BJ (cell line): Measurements from ENCODE around the gene RPS26. TPM values are rescaled to one million over a fixed set of nuclear protein-coding genes. Genes with fewer than 3 reads are reported as not detected.
"Not testable (repeated sequence)": the region's sequence is repeated elsewhere in the genome, so short reads cannot be mapped to it uniquely, and the experiment has no call there.

Experiments used
- CTCF ChIA-PET: fragments of 350-600 bp; formaldehyde crosslinking; extraction: SDS; loops from one replicate; lab custom pipeline; 2021; ENCODE audit warnings: antibody characterized with exemption, inconsistent platforms; lab: Yijun Ruan, JAX
- POLR2A ChIA-PET: fragments of 300-600 bp; sonication (Branson Sonifier 250); formaldehyde crosslinking; extraction: SDS; loops from one replicate; lab custom pipeline; 2021; ENCODE audit warnings: antibody characterized with exemption; lab: Charles Lee
- DNase-seq: peaks from one replicate; pipeline ENCODE4 v3.0.0-alpha.2; 2011; ENCODE audit warnings: low read depth
- H3K27me3 ChIP-seq: 2 replicates; pipeline ENCODE4 v1.6.0; 2011; ENCODE audit warnings: low read length; ENCODE audit not compliant: control insufficient read depth, insufficient read depth
- H3K36me3 ChIP-seq: 2 replicates; pipeline ENCODE4 v1.5.1; 2011; ENCODE audit warnings: low read length; ENCODE audit not compliant: control insufficient read depth, insufficient read depth
- H3K4me3 ChIP-seq: 2 replicates; pipeline ENCODE4 v1.5.1; 2011; ENCODE audit warnings: low read depth, mild to moderate bottlenecking, control low read depth, low read length
- CTCF ChIP-seq: IDR thresholded peaks from 2 replicates; pipeline ENCODE4 v1.5.1; 2011; ENCODE audit warnings: low read depth, mild to moderate bottlenecking, control low read depth, inconsistent platforms, low read length, moderate library complexity; ENCODE audit not compliant: insufficient read depth
- polyA plus RNA-seq: library from polyadenylated mRNA; depleted of rRNA; stranded (reverse); fragments of >200 nt; gene quantifications from 2 replicates; pipeline ENCODE4 v1.2.3, GENCODE V29; 2011

RPS26 gene
- polyA plus RNA-seq, 1 experiment, result 635 TPM

DNA sequence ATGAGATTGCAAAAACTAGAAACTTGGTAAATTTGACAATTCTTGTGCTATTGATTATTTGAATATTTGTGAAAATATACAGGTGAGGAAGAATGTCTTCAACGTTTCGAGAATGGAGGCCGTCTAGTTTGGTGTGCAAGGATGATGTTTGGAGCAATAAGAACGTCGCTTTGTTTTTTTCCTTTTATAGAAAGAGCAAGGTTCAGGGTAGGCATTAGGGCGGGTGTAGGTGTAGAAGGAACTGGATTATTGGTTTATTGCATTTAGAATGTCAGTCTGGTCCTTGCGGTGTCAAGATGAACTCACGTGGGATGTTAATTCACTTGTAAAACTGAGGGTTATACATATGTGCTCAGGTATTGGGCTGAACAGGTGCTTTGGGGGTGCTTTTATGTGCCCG is 1.1 kb downstream of the RPS26 start:
- ChIA-PET POLR2A (no interaction called here), CTCF (no interaction called here)
- no peak for TF ChIP-seq CTCF
- no peaks in the 10 kb centered on the region for H3K27me3 ChIP-seq
- DNase-seq, result no peak
- H3K36me3 ChIP-seq, result peaks cover 6% of the 10 kb centered on the region
- H3K4me3 ChIP-seq, result peak overlapping the region; percentile 81

DNA sequence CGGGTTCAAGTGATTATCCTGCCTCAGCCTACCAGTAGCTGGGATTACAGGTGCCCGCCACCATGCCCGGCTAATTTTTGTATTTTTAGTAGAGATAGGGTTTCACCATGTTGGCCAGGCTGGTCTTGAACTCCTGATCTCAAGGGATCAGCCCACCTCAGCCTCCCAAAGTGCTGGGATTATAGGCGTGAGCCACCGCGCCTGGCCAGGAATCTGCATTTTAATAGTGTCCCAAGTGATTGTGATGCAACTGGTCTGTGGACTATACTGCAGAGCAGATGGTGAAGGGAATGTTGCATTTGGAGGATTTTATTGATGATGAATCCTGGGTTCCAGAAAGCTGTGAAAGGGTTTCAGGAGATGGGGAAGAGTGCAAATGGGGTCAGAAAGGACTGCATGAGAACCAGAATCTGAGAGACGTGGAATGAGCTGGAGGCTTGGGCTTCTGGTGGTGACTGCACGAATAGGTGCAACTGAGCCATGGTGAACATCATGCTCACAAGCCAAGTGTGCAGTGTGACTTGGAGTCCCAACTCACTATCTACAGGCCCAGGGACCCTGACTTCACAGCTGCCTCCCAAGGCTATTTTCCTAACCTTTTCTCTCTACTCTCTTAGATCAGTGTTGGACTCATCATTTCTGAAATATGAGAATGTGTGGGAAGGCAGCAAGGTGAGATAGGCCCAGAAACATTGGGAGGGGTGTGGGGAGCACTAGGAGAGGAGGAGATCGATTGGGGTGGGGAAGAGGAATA is 4.5 kb downstream of the RPS26 start:
- TF ChIP-seq CTCF, result no peak
- ChIA-PET CTCF (interaction anchor here (0.7 to 4.3 kb wide), 14 partner anchors 14 to 309 kb away, joined by 3 to 19 read pairs (median 4); partner anchors contain the start of genes ERBB3, PA2G4 and SUOX), POLR2A (interaction anchor here (0.5 kb wide), 1 partner anchor 112 kb away, joined by 3 read pairs; the partner anchor contains the start of gene MYL6)
- Histone ChIP-seq H3K36me3 (peaks cover 6% of the 10 kb centered on the region), H3K27me3 (no peaks in the 10 kb centered on the region), H3K4me3 (no peak overlapping the region)
- no peak for DNase-seq

GRCh38 chr12:56053407-56053893 is 11.7 kb downstream of the RPS26 start:
- DNase-seq, result no peak
- CTCF ChIA-PET, result no interaction called here
- POLR2A ChIA-PET, result no interaction called here
- H3K27me3 ChIP-seq, result no peaks in the 10 kb centered on the region
- H3K36me3 ChIP-seq, result no peaks in the 10 kb centered on the region
- no peak overlapping the region for H3K4me3 ChIP-seq
- TF ChIP-seq CTCF, result no peak

DNA sequence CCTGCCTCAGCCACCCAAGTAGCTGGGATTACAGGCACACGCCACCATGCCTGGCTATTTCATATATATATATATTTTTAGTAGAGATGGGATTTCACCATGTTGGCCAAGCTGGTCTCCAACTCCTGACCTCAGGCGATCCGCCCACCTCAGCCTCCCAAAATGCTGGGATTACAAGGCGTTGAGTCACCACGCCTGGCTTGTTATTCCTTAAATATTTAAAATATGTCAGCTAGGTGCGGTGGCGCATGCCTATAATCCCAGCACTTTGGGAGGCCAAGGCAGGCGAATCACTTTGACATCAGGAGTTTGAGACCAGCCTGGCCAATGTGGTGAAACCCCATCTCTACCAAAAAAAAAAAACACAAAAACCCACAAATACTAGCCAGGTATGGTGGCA is 18.2 kb downstream of the RPS26 start:
- H3K27me3 ChIP-seq, DNase-seq, H3K4me3 ChIP-seq, H3K36me3 ChIP-seq, POLR2A ChIA-PET: not testable (repeated sequence)
- CTCF ChIA-PET, result interaction anchor here (0.6 kb wide), 1 partner anchor 59 kb away, joined by 3 read pairs; no protein-coding TSS in a partner anchor

- H3K27me3 ChIP-seq, result no peaks in the 10 kb centered on the region
- H3K36me3 ChIP-seq, result no peaks in the 10 kb centered on the region
- ChIA-PET POLR2A (no interaction called here), CTCF (interaction anchor here (1.0 to 4.0 kb wide), 4 partner anchors 10 to 17 kb away, joined by 3 to 13 read pairs (median 8); partner anchors contain the start of gene ERBB3)
- no peak for DNase-seq
- TF ChIP-seq CTCF, result no peak
- H3K4me3 ChIP-seq, result no peak overlapping the region
Measured at GRCh38 chr12:56061982-56062381, 20.3 kb downstream of the RPS26 start.
